Muscle layer of duodenum (tissue), 2 donors: ENCODE data around the gene HAX1.
"Not testable (repeated sequence)": the region's sequence is repeated elsewhere in the genome, so short reads cannot be mapped to it uniquely, and the experiment has no call there.

ENCODE experiments used
- H3K27ac ChIP-seq: one replicate; pipeline ENCODE4 v1.7.0; 2013; ENCODE audit warnings: mild to moderate bottlenecking, low read length
- H3K27me3 ChIP-seq: one replicate; pipeline ENCODE4 v1.7.0; 2013; ENCODE audit warnings: low read depth, mild to moderate bottlenecking, control low read depth, low read length
- H3K36me3 ChIP-seq, 2 donors: one replicate each; pipeline ENCODE4 v1.7.0; 2013; ENCODE audit warnings: low read length in 2 of 2, control low read depth in 1 of 2, mild to moderate bottlenecking in 1 of 2; ENCODE audit not compliant: insufficient read depth in 2 of 2, control insufficient read depth in 1 of 2
- H3K4me1 ChIP-seq, 2 donors: one replicate each; pipeline ENCODE4 v1.7.0; 2013; ENCODE audit warnings: low read length in 2 of 2, mild to moderate bottlenecking in 2 of 2, control low read depth in 1 of 2, moderate library complexity in 1 of 2; ENCODE audit not compliant: insufficient read depth in 2 of 2, control insufficient read depth in 1 of 2
- H3K4me3 ChIP-seq, 2 donors: one replicate each; pipeline ENCODE4 v1.7.0; 2013; ENCODE audit warnings: low read length in 2 of 2, low read depth in 1 of 2, mild to moderate bottlenecking in 1 of 2
- H3K9me3 ChIP-seq, 2 donors: one replicate each; pipeline ENCODE4 v1.7.0; 2013; ENCODE audit warnings: low read length in 2 of 2, control low read depth in 1 of 2, mild to moderate bottlenecking in 1 of 2; ENCODE audit not compliant: control insufficient read depth in 1 of 2
- donor health status: healthy.

Gene HAX1

GRCh38 chr1:154272217-154272998 lies at the start of gene HAX1:
TSS of gene HAX1 (plus strand) at chr1:154272629. CDS start at chr1:154272724, 95 bp downstream.
- H3K27ac ChIP-seq, result peak within 1 kb of the TSS; percentile 94
- no peaks in the 10 kb centered on the region for H3K9me3 ChIP-seq
- H3K36me3 ChIP-seq, result peaks cover 29 to 48% of the 10 kb centered on the region in 2 donors
- peaks cover 3 to 14% of the 10 kb centered on the region in 2 donors for H3K4me1 ChIP-seq
- H3K27me3 ChIP-seq, result no peaks in the 10 kb centered on the region
- peak within 1 kb of the TSS; percentile 90 to 98 for H3K4me3 ChIP-seq

GRCh38 chr1:154222918-154223317 lies 49.5 kb upstream of the HAX1 start:
- H3K27me3 ChIP-seq, result no peaks in the 10 kb centered on the region
- H3K9me3 ChIP-seq, result no peaks in the 10 kb centered on the region
- peak overlapping the region; percentile 93 for H3K27ac ChIP-seq
- peaks cover 24 to 52% of the 10 kb centered on the region in 2 donors for H3K4me1 ChIP-seq
- peaks cover 18 to 26% of the 10 kb centered on the region in 2 donors for H3K36me3 ChIP-seq
- peak overlapping the region in 1 of 2 donors; percentile 82 for H3K4me3 ChIP-seq

GRCh38 chr1:154223621-154224020 lies 48.8 kb upstream of the HAX1 start:
- no peak overlapping the region for H3K4me3 ChIP-seq
- peaks cover 18 to 45% of the 10 kb centered on the region in 2 donors for H3K4me1 ChIP-seq
- no peak overlapping the region for H3K27ac ChIP-seq

GRCh38 chr1:154225370-154225769 lies 47.1 kb upstream of the HAX1 start:
- peaks cover 11 to 33% of the 10 kb centered on the region in 2 donors for H3K4me1 ChIP-seq
- H3K36me3 ChIP-seq, result peaks cover 22 to 37% of the 10 kb centered on the region in 2 donors
- no peaks in the 10 kb centered on the region for H3K27me3 ChIP-seq
- H3K27ac ChIP-seq, result no peak overlapping the region
- H3K4me3 ChIP-seq, result no peak overlapping the region
- H3K9me3 ChIP-seq, result no peaks in the 10 kb centered on the region

More at GRCh38 chr1:154223621-154224020, 48.8 kb upstream of the HAX1 start:
- Histone ChIP-seq H3K9me3 (no peaks in the 10 kb centered on the region), H3K36me3 (peaks cover 16 to 29% of the 10 kb centered on the region in 2 donors), H3K27me3 (no peaks in the 10 kb centered on the region)

GRCh38 chr1:154231112-154231511 lies 41.3 kb upstream of the HAX1 start:
- H3K4me1 ChIP-seq, H3K27ac ChIP-seq, H3K9me3 ChIP-seq, H3K27me3 ChIP-seq, H3K4me3 ChIP-seq: not testable (repeated sequence)
- H3K36me3 ChIP-seq, result peaks cover 46 to 68% of the 10 kb centered on the region in 2 donors

GRCh38 chr1:154233127-154233526 lies 39.3 kb upstream of the HAX1 start:
- H3K27me3 ChIP-seq, H3K4me3 ChIP-seq, H3K9me3 ChIP-seq, H3K27ac ChIP-seq, H3K4me1 ChIP-seq: not testable (repeated sequence)
- peaks cover 59 to 75% of the 10 kb centered on the region in 2 donors for H3K36me3 ChIP-seq

GRCh38 chr1:154236855-154237254 lies 35.6 kb upstream of the HAX1 start:
- H3K27me3 ChIP-seq, result no peaks in the 10 kb centered on the region
- H3K27ac ChIP-seq, result no peak overlapping the region
- H3K4me1 ChIP-seq, result no peaks in the 10 kb centered on the region
- H3K9me3 ChIP-seq, result no peaks in the 10 kb centered on the region
- no peak overlapping the region for H3K4me3 ChIP-seq
- peaks cover 61 to 75% of the 10 kb centered on the region in 2 donors for H3K36me3 ChIP-seq

- H3K36me3 ChIP-seq, result peaks cover 64 to 81% of the 10 kb centered on the region in 2 donors
- H3K9me3 ChIP-seq, result no peaks in the 10 kb centered on the region
- H3K4me3 ChIP-seq, result no peak overlapping the region
- no peaks in the 10 kb centered on the region for H3K27me3 ChIP-seq
- H3K4me1 ChIP-seq, result no peaks in the 10 kb centered on the region
- no peak overlapping the region for H3K27ac ChIP-seq
Observed at GRCh38 chr1:154237435-154237834, 35.0 kb upstream of the HAX1 start.

- peaks cover 69 to 87% of the 10 kb centered on the region in 2 donors for H3K36me3 ChIP-seq
- no peak overlapping the region for H3K4me3 ChIP-seq
- H3K9me3 ChIP-seq, result no peaks in the 10 kb centered on the region
- H3K4me1 ChIP-seq, result no peaks in the 10 kb centered on the region
- no peak overlapping the region for H3K27ac ChIP-seq
- H3K27me3 ChIP-seq, result no peaks in the 10 kb centered on the region
Observed at GRCh38 chr1:154237880-154238506, 34.4 kb upstream of the HAX1 start.

GRCh38 chr1:154239491-154239890 lies 32.9 kb upstream of the HAX1 start:
- no peaks in the 10 kb centered on the region for H3K9me3 ChIP-seq
- no peaks in the 10 kb centered on the region for H3K27me3 ChIP-seq
- H3K4me3 ChIP-seq, result no peak overlapping the region
- H3K36me3 ChIP-seq, result peaks cover 80 to 92% of the 10 kb centered on the region in 2 donors
- H3K4me1 ChIP-seq, result no peaks in the 10 kb centered on the region
- no peak overlapping the region for H3K27ac ChIP-seq

- H3K9me3 ChIP-seq, result no peaks in the 10 kb centered on the region
- H3K4me1 ChIP-seq, result no peaks in the 10 kb centered on the region
- H3K4me3 ChIP-seq, result no peak overlapping the region
- no peaks in the 10 kb centered on the region for H3K27me3 ChIP-seq
- H3K36me3 ChIP-seq, result peaks cover 81 to 92% of the 10 kb centered on the region in 2 donors
- no peak overlapping the region for H3K27ac ChIP-seq
Observed at GRCh38 chr1:154240294-154240833, 32.1 kb upstream of the HAX1 start.
